Raji (cell line): Measurements from ENCODE around the gene SNX13.

Experiments used
- POLR2A ChIP-seq: IDR thresholded peaks from 2 replicates; pipeline ENCODE4 v1.6.1; 2011; ENCODE audit warnings: low read depth, low read length, control low read depth; ENCODE audit not compliant: insufficient read depth

The SNX13 gene

GRCh38 chr7:17806631-17807030 lies 133.7 kb downstream of the SNX13 start:
- no peak for TF ChIP-seq POLR2A

- no peak for TF ChIP-seq POLR2A
Measured at GRCh38 chr7:17802056-17802455, 138.2 kb downstream of the SNX13 start.

GRCh38 chr7:17792075-17792936 lies 148.0 kb downstream of the SNX13 start:
- TF ChIP-seq POLR2A: no peak

- TF ChIP-seq POLR2A: no peak
Measured at GRCh38 chr7:17787257-17787656, 153.0 kb downstream of the SNX13 start.

GRCh38 chr7:17786314-17786852 lies 153.9 kb downstream of the SNX13 start:
- TF ChIP-seq POLR2A: no peak

GRCh38 chr7:17782216-17782549 lies 158.1 kb downstream of the SNX13 start:
- no peak for TF ChIP-seq POLR2A

GRCh38 chr7:17781491-17782215 lies 158.6 kb downstream of the SNX13 start:
- no peak for TF ChIP-seq POLR2A

GRCh38 chr7:17779381-17779780 lies 160.9 kb downstream of the SNX13 start:
- TF ChIP-seq POLR2A: no peak

- no peak for TF ChIP-seq POLR2A
Measured at GRCh38 chr7:17774716-17775288, 165.5 kb downstream of the SNX13 start.

GRCh38 chr7:17774248-17774647 lies 166.0 kb downstream of the SNX13 start:
- no peak for TF ChIP-seq POLR2A

- TF ChIP-seq POLR2A: no peak
Measured at GRCh38 chr7:17773289-17773626, 167.0 kb downstream of the SNX13 start.

- no peak for TF ChIP-seq POLR2A
Measured at GRCh38 chr7:17772581-17773288, 167.6 kb downstream of the SNX13 start.

GRCh38 chr7:17771901-17772408 lies 168.3 kb downstream of the SNX13 start:
- TF ChIP-seq POLR2A: no peak

- no peak for TF ChIP-seq POLR2A
Measured at GRCh38 chr7:17770710-17771375, 169.5 kb downstream of the SNX13 start.

- no peak for TF ChIP-seq POLR2A
Measured at GRCh38 chr7:17769918-17770317, 170.4 kb downstream of the SNX13 start.

GRCh38 chr7:17758008-17758407 lies 182.3 kb downstream of the SNX13 start:
- TF ChIP-seq POLR2A: no peak
